ENCODE results near the gene MRPL40.

Gene MRPL40

DNA sequence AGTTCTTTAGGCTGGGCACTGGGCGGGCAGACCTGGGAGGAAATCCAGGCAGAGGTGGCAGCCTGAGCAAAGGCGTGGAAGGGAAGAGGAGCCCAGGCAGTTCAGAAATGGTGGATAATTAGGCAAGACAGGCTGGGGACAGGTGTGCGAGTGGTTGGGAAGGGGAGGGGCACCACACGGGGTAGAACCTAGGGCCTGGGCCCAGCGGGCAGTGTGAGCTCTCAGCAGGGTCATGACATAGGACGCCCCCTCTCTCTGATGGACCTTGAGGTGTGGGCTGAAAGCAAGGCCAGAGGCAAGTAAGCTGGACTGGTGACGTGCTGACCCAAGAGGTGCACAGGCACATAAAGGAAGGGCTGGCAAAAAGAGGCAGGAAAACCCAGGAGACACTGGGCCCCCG is 39.9 kb downstream of the MRPL40 start:
- no peak for TF ChIP-seq CTCF (IDR thresholded peaks at IDR 0.05; ENCODE audit: low read depth, low read length, missing control alignments)
- no peak for DNase-seq (ENCODE audit: extremely low read depth, low read depth)
- no peak overlapping the region for H3K4me3 ChIP-seq (replicated peaks; ENCODE audit: low read depth, low read length)

GRCh38 chr22:19473578-19473977 is 41.2 kb downstream of the MRPL40 start:
- H3K4me3 ChIP-seq (replicated peaks; ENCODE audit: low read depth, low read length): no peak overlapping the region
- no peak for DNase-seq (ENCODE audit: extremely low read depth, low read depth)
- no peak for TF ChIP-seq CTCF (IDR thresholded peaks at IDR 0.05; ENCODE audit: low read depth, low read length, missing control alignments)

DNA sequence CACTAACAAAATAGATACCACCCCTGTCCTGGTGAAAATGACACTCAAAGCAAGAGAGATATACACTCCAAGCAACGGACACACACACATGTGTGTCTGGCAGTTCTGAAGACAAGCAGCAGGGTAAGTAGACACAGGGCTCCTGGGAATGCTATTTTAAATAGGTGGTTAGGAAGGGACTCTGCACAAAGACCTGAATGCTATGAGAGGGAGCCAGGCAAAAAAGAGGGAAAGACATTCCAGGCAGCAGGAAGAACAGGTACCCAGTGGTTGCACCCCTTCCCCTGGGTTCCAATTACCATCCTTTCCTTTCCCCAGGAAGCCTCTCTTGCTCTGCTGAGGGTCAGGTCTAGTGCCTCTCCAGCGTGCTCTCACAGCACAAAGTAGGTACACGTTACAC is 43.7 kb downstream of the MRPL40 start:
- no peak for TF ChIP-seq CTCF (IDR thresholded peaks at IDR 0.05; ENCODE audit: low read depth, low read length, missing control alignments)
- no peak overlapping the region for H3K4me3 ChIP-seq (replicated peaks; ENCODE audit: low read depth, low read length)
- DNase-seq (ENCODE audit: extremely low read depth, low read depth): no peak

DNA sequence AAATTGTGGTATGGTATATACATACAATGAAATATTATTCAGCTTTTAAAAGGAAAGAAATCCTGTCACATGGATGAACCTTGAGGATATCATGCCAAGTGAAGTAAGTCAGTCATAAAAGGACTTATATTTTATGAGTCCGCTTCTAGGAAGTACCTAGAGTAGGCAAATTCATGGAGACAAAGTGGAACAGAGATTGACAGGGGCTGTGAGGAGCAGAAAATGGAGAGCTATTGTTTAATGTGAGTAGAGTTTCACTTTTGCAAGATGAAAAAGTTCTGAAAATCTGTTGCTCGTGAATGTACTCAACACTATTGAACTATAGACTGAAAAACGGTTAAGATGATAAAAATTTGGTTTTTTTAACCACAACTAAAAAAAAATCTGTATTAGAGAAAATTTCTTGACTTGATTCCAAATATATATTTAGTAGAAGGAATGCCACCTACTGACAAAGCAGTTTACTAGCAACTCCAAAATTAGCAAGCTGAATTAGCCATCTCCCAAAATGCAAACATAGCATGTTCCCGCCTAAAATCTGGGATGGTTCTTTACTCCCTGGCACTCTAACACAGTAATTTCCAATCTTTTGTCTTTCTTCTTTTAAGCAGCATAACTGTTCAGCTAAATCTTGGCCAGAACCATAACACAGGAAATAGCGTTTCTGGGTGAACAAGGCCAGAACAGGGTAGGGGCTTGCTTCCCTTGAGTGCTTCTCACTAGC is 45.1 kb downstream of the MRPL40 start:
- DNase-seq (ENCODE audit: extremely low read depth, low read depth): no peak
- TF ChIP-seq CTCF (IDR thresholded peaks at IDR 0.05; ENCODE audit: low read depth, low read length, missing control alignments): peak; percentile 8

GRCh38 chr22:19478045-19478900 is 45.9 kb downstream of the MRPL40 start:
- TF ChIP-seq CTCF (IDR thresholded peaks at IDR 0.05; ENCODE audit: low read depth, low read length, missing control alignments): peak; percentile 0
- peak overlapping the region; percentile 71 for H3K4me3 ChIP-seq (replicated peaks; ENCODE audit: low read depth, low read length)
- DNase-seq (ENCODE audit: extremely low read depth, low read depth): no peak

More for the DNA sequence above, 45.1 kb downstream of the MRPL40 start:
- H3K4me3 ChIP-seq (replicated peaks; ENCODE audit: low read depth, low read length): peak overlapping the region; percentile 71

- no peak for TF ChIP-seq CTCF (IDR thresholded peaks at IDR 0.05; ENCODE audit: low read depth, low read length, missing control alignments)
- peak within 1 kb of the TSS; percentile 71 for H3K4me3 ChIP-seq (replicated peaks; ENCODE audit: low read depth, low read length)
- no peak for DNase-seq (ENCODE audit: extremely low read depth, low read depth)
Observed at GRCh38 chr22:19478901-19479354, 46.6 kb downstream of the MRPL40 start, which contains the start of gene UFD1. Gene UFD1, minus strand, starts transcription at chr22:19479193. Its CDS starts 108 bp downstream, at chr22:19479085.

Measured in HFF-Myc (cell line).